ES-I3 (cell line): ENCODE data around the gene PAAF1.

ENCODE experiments used
- H3K36me3 ChIP-seq: 2 replicates; pipeline ENCODE4 v1.6.1; 2013; ENCODE audit warnings: mild to moderate bottlenecking, low read length, control low read depth, moderate library complexity; ENCODE audit not compliant: insufficient read depth
- H3K4me1 ChIP-seq: 2 replicates; pipeline ENCODE4 v1.6.1; 2013; ENCODE audit warnings: mild to moderate bottlenecking, control low read depth, low read length; ENCODE audit not compliant: insufficient read depth
- H3K9ac ChIP-seq: 2 replicates; pipeline ENCODE4 v1.6.1; 2013; ENCODE audit warnings: low read depth, mild to moderate bottlenecking, low read length, moderate library complexity
- H3K9me3 ChIP-seq: 2 replicates; pipeline ENCODE4 v1.6.1; 2013; ENCODE audit warnings: mild to moderate bottlenecking, low read length, moderate library complexity; ENCODE audit not compliant: control insufficient read depth, insufficient read depth

Gene PAAF1

DNA sequence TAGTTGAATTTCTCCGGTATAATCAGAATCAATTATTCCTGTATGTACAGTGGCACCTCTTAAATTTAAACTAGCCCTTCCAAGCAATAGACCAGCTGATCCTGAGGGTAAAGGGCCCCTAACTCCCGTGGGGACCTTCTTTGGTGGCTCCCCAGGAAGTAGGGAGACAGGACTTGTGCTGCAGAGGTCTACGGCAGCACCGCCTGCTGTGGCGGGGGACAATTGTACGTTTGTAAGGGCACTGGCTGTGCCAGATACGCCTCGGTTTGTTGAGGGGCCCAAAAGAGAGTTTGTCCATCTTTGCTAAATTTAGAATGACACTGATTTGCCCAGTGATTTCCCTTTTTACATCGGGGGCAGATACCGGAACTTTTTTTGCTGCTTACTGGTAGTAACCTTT, 68.1 kb downstream of the PAAF1 start:
- no peak overlapping the region for H3K9ac ChIP-seq
- H3K36me3 ChIP-seq: no peaks in the 10 kb centered on the region
- H3K4me1 ChIP-seq: no peaks in the 10 kb centered on the region
- peaks cover 16% of the 10 kb centered on the region; the same call in 1 of the 2 replicates for H3K9me3 ChIP-seq

- peaks cover 12% of the 10 kb centered on the region; the same call in 1 of the 2 replicates for H3K9me3 ChIP-seq
- H3K36me3 ChIP-seq: no peaks in the 10 kb centered on the region
- H3K9ac ChIP-seq: no peak overlapping the region
- no peaks in the 10 kb centered on the region for H3K4me1 ChIP-seq
Observed at GRCh38 chr11:73945396-73945795, 68.6 kb downstream of the PAAF1 start.

- no peaks in the 10 kb centered on the region for H3K36me3 ChIP-seq
- H3K4me1 ChIP-seq: no peaks in the 10 kb centered on the region
- H3K9me3 ChIP-seq: peaks cover 7% of the 10 kb centered on the region; the same call in 1 of the 2 replicates
- H3K9ac ChIP-seq: no peak overlapping the region
Observed at GRCh38 chr11:73946798-73947458, 70.1 kb downstream of the PAAF1 start.

DNA sequence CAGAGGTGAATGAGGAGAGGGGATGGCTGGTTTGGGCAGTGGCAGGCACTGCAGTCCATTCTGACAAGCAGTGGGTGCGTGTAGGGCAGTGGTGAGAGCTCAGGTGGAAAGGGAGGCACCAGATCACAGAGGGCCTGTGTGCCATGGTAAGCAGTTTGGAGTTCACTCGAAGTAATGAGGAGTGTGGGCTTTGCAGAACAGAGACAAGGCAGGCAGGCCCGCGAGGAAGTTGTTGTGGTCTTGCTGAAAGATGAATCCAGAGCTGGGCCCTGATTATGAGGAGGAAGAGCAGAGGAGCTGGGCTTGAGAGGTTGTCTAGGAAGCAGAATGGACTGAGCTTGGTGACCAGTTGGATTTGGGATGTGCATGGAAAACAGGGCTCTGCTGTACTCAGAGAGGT, 72.4 kb downstream of the PAAF1 start:
- H3K4me1 ChIP-seq: no peaks in the 10 kb centered on the region
- H3K36me3 ChIP-seq: no peaks in the 10 kb centered on the region
- H3K9ac ChIP-seq: no peak overlapping the region
- H3K9me3 ChIP-seq: peaks cover 7% of the 10 kb centered on the region; the same call in 1 of the 2 replicates

- Histone ChIP-seq H3K9ac (no peak overlapping the region), H3K9me3 (peaks cover 7% of the 10 kb centered on the region; the same call in 1 of the 2 replicates), H3K36me3 (no peaks in the 10 kb centered on the region), H3K4me1 (no peaks in the 10 kb centered on the region)
Observed at GRCh38 chr11:73949912-73950311, 73.1 kb downstream of the PAAF1 start.

DNA sequence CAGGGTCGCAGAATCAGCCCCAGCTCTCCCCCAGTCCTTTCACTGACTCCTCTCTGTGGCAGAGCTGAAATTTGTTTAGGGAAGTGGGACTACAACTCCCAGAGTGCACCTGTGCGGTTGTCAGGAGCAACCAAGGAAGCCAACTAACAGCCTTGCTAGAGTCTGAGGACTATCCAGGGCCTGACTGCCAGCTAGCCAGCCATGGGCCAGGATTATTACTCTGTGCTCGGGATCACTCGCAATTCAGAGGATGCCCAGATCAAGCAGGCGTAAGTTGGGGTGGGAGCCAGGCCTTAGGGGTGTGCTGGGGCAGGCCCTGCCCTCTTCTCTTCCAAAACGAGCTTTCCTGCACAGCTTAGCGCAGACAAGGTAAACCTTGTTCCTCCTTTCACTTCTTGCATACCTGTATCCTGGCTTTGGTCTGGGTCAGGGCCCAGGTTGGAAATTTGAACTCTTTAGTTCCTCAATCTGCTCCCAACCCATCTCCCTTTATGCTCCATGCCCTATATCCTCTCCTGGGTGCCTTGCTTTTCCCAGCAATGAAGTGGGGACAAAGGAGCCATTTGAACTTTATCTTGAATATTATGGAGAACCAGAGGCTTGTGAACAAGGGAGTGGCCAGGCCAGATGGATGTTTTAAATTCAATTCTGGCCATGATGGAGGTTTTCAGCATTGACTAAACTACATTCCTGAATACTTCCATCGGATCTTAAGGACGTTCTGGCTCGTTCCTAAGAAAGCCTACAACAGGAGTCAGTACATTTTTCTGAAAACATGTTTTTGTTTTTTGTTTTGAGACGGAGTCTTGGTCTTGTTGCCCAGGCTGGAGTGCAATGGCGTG, 74.3 kb downstream of the PAAF1 start, which contains the start of gene DNAJB13:
TSS of gene DNAJB13 (plus strand) at position 158 of the 842 bp plus-strand sequence. CDS start at position 202, 44 bp downstream.
- H3K36me3 ChIP-seq: no peaks in the 10 kb centered on the region
- no peak within 1 kb of the TSS for H3K9ac ChIP-seq
- peaks cover 7% of the 10 kb centered on the region; the same call in 1 of the 2 replicates for H3K9me3 ChIP-seq
- peaks cover 3% of the 10 kb centered on the region; the same call in 1 of the 2 replicates for H3K4me1 ChIP-seq

GRCh38 chr11:73951797-73952196, 75.0 kb downstream of the PAAF1 start:
- Histone ChIP-seq H3K36me3 (no peaks in the 10 kb centered on the region), H3K9ac (no peak overlapping the region), H3K4me1 (peaks cover 3% of the 10 kb centered on the region; the same call in 1 of the 2 replicates), H3K9me3 (peaks cover 5% of the 10 kb centered on the region; the same call in 1 of the 2 replicates)

DNA sequence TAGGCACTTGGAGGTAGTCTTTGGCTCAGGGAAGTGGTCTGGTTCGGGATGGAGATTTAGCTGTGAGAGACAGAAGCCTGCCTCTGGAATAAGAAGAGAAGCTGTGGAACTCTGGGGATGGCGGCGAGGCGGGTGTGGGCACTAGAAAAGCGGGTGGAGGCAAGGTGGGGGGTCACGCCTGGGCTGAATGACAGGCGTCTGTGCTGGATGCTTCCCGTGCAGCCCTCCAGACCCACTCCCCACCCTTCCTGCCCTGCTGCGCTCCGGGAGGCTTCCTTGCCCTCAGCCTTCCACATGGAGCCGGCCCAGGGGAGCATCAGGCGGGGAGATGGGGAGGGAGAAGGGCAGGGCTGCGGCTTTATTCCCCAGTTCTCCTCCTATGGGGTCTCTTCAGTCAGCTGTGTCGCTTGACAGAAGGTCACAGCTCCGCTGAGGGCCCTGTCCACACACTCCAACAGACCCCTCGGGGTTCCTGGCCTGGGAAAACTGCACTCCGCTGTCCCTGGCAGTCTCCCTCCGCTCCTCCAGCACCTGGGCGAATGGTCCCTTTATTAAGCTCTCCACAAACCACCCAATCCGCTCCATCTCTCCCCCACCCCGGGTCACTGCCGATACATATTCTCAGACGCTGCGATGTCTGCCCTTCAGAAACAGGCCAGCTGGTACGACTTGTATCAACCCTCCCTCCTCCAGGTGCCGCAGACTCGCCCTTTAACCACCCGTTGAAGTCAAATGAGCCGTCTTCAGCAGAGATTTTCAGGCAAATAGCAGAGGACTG, 80.3 kb downstream of the PAAF1 start:
- H3K4me1 ChIP-seq: peaks cover 3% of the 10 kb centered on the region; the same call in 1 of the 2 replicates
- no peaks in the 10 kb centered on the region for H3K9me3 ChIP-seq
- H3K36me3 ChIP-seq: no peaks in the 10 kb centered on the region
- no peak overlapping the region for H3K9ac ChIP-seq

DNA sequence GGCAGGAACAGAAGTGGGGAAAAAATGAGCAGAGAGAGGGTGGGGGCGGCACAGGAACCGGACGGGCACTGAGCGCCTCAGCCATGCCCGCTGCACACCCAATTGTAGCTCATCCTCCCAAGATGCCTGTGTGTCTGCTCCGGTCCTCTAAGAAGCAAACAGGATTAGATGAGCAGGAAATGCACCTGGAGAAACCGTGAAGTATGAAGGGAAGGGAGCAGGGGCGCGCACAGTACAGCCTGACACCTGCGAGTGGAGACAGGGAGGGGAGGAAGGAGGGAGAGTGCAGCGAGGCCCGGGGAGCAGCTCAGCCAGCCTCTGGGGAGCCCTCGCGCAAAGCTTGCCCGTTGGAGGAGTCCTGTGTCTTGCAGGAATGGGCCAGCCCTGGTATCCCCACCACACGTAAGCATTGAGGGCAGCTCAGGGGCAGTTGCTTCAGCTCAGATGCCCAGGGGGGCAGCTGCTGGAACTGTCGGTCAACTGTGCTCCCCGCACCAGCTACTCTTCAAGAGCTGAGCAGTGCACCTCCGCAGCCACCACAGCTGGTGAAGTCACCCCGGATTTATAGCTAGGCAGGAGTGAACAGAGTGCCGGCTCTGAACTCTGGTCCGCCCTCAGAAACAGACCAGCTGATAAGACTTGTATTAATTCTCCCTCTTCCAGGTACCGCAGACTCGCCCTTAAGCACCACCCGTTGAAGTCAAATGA, 81.0 kb downstream of the PAAF1 start:
- Histone ChIP-seq H3K4me1 (peaks cover 3% of the 10 kb centered on the region; the same call in 1 of the 2 replicates), H3K9me3 (no peaks in the 10 kb centered on the region), H3K36me3 (no peaks in the 10 kb centered on the region), H3K9ac (no peak overlapping the region)

GRCh38 chr11:73958521-73959141, 81.8 kb downstream of the PAAF1 start:
- H3K9me3 ChIP-seq: no peaks in the 10 kb centered on the region
- no peaks in the 10 kb centered on the region for H3K36me3 ChIP-seq
- H3K4me1 ChIP-seq: peaks cover 3% of the 10 kb centered on the region; the same call in 1 of the 2 replicates
- no peak overlapping the region for H3K9ac ChIP-seq

- no peak overlapping the region for H3K9ac ChIP-seq
- no peaks in the 10 kb centered on the region; the same call in 1 of the 2 replicates for H3K4me1 ChIP-seq
- no peaks in the 10 kb centered on the region for H3K9me3 ChIP-seq
- H3K36me3 ChIP-seq: no peaks in the 10 kb centered on the region
Observed at GRCh38 chr11:73961321-73961720, 84.5 kb downstream of the PAAF1 start.

- no peaks in the 10 kb centered on the region; the same call in 1 of the 2 replicates for H3K4me1 ChIP-seq
- no peaks in the 10 kb centered on the region for H3K36me3 ChIP-seq
- H3K9ac ChIP-seq: no peak overlapping the region
- H3K9me3 ChIP-seq: no peaks in the 10 kb centered on the region
Observed at GRCh38 chr11:73962101-73962705, 85.4 kb downstream of the PAAF1 start.

DNA sequence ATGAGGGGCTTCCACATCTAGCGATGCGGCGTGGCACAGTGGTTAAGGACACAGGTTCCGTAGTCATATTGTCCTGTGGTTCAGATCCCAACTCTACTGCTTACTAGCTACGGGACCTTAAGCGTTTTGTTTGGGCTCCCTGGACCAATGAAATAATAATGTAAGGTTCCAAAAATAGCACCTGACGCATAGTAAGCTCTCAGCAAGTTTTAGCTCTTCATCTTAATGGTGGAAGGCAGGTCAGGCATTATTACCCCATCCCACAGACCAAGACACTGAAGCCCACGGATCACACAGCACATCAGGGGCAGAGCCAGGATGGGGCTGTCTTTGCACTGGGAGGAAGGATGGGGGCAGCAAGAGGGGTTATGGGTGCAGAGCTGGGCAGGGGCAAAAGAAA, 87.1 kb downstream of the PAAF1 start:
- no peaks in the 10 kb centered on the region for H3K9me3 ChIP-seq
- no peaks in the 10 kb centered on the region; the same call in 1 of the 2 replicates for H3K4me1 ChIP-seq
- H3K36me3 ChIP-seq: no peaks in the 10 kb centered on the region
- H3K9ac ChIP-seq: no peak overlapping the region
